Activated CD4-positive, alpha-beta T cell treated with anti-CD3 and anti-CD28 coated beads, Interleukin-2, amount 50 U/mL, for 48 hours (primary cell): ENCODE data around the gene IPO9.
"Not testable (repeated sequence)": the region's sequence is repeated elsewhere in the genome, so short reads cannot be mapped to it uniquely, and the experiment has no call there.

ENCODE experiments used
- DNase-seq, 2 experiments: peaks; one replicate each; pipeline ENCODE4 v3.0.0-alpha.2; 2020

Gene IPO9

DNA sequence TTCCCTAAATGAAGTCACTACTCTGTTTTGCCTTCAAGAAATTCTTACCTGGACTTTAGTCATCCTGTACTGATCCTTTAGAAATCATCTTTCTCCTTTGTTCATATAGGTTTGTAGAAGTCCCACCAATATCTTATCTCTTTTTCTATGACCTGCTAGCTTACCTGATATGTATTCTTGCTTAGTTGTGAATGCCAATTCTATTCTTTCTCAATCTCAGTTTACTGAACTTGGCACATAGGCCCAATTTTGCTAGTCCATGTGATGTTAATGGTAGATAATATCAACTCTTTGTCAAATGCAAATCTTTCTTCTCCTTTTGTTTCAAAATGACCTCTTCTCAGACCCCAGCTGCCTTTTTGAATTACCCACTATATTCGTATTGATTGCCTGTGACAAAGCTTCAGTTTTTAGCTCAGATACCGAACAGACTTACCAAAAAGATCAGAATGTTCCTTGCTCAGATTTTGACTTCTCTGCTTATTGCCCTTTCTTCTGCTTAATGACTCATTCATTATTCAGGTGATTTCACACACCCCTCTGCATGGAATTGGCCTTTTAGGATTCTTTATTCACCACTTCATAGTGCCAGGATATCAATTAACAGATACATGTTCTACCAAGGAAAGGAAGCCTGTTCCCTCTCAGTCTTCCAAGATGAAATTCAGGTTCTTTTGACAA, 20.6 kb downstream of the IPO9 start:
- DNase-seq = no peak

DNA sequence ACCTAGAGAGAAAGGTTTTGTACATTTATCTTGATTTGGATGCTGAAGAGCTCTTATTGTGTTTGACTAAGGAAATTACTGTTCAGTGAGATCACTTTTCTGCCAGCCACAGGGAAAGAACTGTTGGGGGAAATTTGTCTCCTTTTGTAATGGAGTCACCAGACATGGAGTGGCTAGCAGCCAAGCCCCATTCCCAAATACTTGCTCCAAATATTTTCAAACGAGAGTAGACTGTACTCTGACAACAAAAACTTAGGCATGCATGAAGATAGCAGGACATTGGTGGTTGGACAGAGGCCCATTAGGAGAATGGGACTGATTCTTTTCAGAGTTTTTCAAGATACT, 21.1 kb downstream of the IPO9 start:
- no peak for DNase-seq

- DNase-seq = no peak
Observed at GRCh38 chr1:201851949-201852348, 23.0 kb downstream of the IPO9 start.

DNA sequence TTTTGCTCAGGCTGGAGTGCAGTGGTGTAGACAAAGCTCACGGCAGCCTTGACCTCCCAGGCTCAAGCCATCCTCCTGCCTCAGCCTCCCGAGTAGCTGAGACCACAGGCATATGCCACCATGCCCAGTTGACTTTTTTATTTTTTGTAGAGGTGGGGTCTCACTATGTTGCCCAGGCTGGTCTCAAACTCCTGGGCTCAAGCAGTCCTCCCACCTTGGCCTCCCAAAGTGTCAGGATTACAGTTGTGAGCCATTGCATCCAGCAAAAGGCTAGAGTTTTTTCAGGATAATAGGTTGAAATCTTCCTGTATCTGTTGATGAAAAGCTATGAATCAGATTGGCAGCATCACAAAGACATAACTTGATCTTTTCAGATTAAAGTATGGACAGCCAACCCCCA, 27.8 kb downstream of the IPO9 start:
- not testable (repeated sequence) for DNase-seq

GRCh38 chr1:201859424-201859823, 30.5 kb downstream of the IPO9 start:
- DNase-seq = no peak

DNA sequence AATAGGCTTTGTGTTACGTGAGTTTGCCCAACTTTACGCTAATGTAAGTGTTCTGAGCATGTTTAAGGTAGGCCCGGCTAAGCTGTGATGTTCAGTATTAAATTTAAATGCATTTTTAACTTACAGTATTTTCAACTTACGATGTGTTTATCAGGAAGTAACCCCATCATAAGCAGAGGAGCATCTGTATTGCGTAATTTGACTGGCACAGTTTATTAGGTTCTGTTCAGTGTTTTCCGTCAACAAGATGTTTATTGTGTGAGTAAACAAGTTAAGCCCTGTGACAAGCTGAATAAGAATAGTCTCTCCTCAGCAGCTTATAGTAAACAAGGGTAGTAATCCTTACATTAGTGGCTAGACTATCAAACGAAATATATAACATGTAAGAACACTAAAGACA, 32.5 kb downstream of the IPO9 start:
- DNase-seq = no peak

DNA sequence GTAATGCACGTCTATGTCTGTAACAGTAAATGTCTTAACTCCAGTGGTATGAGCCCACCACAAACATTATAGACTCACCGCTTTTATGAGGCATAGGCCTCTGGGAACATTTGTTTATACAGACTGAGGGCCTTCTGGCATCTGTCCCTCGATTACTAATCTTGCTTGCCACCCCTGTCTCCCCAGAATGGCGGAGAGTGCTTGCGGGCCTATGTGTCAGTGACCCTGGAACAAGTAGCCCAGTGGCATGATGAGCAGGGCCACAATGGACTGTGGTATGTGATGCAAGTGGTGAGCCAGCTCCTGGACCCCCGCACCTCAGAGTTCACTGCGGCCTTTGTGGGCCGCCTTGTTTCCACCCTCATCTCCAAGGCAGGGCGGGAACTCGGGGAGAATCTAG, 41.4 kb downstream of the IPO9 start:
- DNase-seq = no peak

DNA sequence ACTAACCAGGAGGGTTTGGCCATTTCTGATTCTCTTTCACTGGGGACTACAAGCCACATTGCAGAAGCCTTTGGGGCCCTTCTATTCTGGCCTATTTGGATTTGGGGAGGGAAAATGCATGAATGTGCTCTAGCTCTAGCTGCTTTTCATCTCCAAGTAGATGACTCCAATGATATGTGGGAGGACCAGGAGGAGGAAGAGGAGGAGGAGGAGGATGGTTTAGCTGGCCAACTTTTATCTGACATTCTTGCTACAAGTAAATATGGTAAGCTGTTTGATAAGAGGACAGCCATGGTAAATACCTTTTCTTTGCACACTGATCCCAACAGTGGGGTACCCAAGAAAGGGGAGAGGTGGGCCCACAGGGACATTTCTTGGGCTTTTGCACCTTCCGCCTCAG, 45.7 kb downstream of the IPO9 start:
- no peak for DNase-seq

- no peak for DNase-seq
Observed at GRCh38 chr1:201876148-201876818, 47.3 kb downstream of the IPO9 start.

- DNase-seq = peak in 1 of 2 experiments; percentile 25
Observed at GRCh38 chr1:201877877-201878401, 49.0 kb downstream of the IPO9 start.

DNA sequence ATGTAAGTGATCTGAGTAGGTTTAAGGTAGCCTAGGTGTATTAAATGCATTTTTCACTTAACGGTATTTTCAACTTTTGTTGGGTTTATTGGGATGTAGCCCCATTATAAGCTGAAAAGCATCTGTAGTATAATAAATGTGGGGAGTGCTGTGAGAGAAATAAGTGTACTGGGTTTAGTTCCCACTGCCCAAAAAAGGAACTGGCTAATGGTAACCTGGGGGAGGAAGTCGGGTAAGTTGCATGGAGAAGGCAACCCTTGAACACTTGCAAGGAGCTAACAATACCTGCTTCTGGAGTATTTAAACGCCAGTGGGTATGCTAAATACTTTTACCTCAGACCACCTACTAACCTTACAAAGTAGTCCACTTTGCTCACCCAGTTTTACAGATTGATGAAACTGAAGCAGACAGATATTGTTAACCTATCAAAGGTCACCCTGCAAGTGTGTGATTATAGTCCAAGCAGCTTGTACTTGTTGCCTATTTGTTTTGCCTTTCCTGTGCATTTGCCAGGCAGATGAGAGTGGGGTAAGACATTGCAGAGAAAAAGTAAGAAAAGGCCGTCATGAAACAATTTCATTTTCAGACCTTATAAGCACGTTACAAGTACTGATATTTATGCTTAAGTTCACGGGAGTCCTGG, 52.1 kb downstream of the IPO9 start:
- DNase-seq = no peak

DNA sequence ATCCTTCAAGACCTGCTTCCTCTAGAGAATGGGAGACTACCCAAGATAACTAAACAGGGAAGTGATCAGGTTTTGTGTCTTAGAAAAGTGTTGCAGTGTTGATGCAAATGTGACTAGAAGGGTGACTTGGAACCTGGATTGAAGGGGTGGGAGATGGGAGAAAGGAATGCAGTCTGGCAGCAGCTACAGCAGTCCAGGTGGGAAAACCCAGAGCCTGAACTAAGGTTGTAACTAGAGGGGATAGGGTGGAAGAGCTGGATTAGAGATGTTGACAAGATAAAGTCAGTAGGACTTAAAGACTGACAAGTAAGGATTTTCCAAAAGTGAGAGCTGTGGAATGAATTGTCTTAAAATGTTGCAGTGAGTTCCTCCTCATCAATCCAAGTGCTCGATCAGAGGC, 52.7 kb downstream of the IPO9 start:
- DNase-seq = no peak

- no peak for DNase-seq
Observed at GRCh38 chr1:201882665-201883132, 53.7 kb downstream of the IPO9 start.

DNA sequence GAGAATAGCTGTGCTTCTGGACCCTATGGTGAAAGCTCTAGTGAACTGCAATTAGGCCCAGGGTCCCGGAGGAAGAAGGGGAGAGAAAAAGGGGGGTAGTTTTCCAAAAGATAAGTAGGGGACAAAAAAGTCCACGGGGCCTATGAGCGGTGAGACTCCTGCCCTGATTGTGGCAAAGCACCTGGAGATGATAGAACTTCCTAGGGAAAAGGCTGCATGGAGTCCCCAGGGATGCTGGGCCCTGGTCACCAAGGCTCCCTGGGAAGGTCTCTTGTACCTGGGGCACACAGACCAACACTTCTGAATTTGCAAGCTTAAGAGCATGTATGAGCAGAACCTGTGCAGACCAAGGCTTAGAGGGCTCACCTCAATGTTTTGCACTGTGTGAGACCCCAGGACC, 54.3 kb downstream of the IPO9 start:
- no peak for DNase-seq

- DNase-seq = no peak
Observed at GRCh38 chr1:201883786-201884185, 54.8 kb downstream of the IPO9 start.

- no peak for DNase-seq
Observed at GRCh38 chr1:201884425-201884824, 55.5 kb downstream of the IPO9 start.

DNA sequence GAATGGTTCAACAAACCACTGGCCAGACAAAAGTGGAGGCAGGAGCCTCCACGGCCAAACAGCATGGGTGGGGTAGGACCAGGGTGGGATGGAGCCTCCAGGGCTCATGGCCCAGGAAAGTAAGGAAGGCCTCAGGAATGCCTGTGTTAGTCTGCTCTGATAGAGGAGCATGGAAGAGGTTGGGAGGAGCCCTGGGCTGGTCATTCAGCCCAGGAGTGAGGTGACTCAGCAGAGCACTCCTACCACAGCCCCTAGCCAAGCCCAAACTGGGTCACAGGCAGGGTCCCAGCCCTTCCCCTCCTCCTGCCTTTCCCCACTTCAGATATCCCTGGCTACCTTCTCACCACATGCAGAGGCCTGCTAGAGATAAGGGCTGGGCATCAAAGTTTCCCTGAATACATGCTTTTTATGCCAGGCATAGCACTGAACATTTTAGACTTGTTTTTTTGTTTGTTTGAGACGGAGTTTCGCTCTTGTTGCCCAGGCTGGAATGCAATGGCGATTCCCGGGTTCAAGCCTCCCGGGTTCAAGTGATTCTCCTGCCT, 56.6 kb downstream of the IPO9 start:
- no peak for DNase-seq

GRCh38 chr1:201886103-201886885, 57.3 kb downstream of the IPO9 start:
- DNase-seq = no peak

GRCh38 chr1:201887116-201887866, 58.3 kb downstream of the IPO9 start:
- DNase-seq = no peak

DNA sequence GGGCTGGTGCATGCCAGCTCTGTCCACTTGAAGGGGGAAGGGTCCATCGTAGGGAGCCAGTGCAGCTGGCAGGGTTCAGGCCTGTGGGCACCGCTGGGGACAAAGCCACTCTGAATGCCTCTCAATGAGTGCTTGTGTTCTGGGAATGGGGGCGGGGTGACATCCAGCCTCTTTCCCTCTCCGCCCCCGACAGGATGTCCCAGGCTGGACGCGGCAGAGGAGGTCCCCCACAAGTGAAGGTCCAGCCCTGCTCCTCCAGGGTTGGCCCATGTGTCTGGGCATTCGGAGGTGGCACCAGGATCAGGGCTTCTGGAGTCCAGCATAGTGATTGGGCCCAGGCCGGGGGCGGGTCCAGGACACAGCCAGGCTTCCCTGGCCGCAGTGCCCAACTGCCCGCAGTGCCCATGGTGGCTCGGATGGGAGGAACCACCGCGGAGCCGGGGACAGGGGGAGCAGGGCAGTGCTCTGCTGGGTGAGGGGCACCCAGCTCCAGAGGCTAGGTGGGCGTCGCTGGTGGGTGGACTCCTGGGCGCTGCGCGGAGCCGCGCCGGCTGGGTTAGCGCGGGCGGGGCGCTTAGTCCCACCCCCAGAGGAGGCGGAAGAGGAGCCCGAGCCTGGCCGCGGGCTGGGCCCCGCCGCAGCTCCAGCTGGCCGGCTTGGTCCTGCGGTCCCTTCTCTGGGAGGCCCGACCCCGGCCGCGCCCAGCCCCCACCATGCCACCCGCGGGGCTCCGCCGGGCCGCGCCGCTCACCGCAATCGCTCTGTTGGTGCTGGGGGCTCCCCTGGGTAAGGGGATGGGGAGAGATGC, 59.5 kb downstream of the IPO9 start, which contains the start of gene SHISA4:
SHISA4 (plus strand) TSS at position 617 of the 808 bp plus-strand sequence; CDS start at position 714, 97 bp downstream.
- peak in 1 of 2 experiments; percentile 20 for DNase-seq
